GM10266 (cell line): ENCODE data around the gene TNFAIP2.

ENCODE experiments used
- DNase-seq: peaks from one replicate; pipeline ENCODE4 v3.0.0; 2012; ENCODE audit errors: extremely low spot score
- CTCF ChIP-seq: IDR thresholded peaks from 2 replicates; pipeline ENCODE4 v1.5.1; 2012; ENCODE audit warnings: mild to moderate bottlenecking, low read depth; ENCODE audit not compliant: control insufficient read depth, insufficient read depth; ENCODE audit errors: missing control alignments

The TNFAIP2 gene

DNA sequence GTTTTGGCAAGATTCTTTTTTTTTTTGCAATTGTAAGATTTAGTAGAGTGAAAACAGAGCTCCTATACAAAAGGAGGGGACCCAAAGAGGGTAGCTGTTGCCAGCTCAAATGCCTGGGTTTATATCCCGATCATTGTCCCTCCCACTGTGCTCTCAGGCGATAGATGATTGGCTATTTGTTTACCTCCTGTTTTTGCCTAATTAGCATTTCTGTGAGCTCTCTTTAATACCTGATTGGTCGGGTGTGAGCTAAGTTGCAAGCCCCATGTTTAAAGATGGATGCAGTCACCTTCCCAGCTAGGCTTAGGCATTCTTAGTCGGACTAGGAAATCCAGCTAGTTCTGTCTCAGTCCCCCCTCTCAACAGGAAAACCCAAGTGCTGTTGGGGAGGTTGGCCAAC is 26.9 kb upstream of the TNFAIP2 start:
- no peak for DNase-seq

GRCh38 chr14:103097244-103097993 is 25.8 kb upstream of the TNFAIP2 start:
- TF ChIP-seq CTCF = no peak
- DNase-seq = no peak

More for the DNA sequence above, 26.9 kb upstream of the TNFAIP2 start:
- TF ChIP-seq CTCF = no peak

GRCh38 chr14:103097994-103098957 is 25.0 kb upstream of the TNFAIP2 start:
- no peak for DNase-seq
- TF ChIP-seq CTCF = no peak

DNA sequence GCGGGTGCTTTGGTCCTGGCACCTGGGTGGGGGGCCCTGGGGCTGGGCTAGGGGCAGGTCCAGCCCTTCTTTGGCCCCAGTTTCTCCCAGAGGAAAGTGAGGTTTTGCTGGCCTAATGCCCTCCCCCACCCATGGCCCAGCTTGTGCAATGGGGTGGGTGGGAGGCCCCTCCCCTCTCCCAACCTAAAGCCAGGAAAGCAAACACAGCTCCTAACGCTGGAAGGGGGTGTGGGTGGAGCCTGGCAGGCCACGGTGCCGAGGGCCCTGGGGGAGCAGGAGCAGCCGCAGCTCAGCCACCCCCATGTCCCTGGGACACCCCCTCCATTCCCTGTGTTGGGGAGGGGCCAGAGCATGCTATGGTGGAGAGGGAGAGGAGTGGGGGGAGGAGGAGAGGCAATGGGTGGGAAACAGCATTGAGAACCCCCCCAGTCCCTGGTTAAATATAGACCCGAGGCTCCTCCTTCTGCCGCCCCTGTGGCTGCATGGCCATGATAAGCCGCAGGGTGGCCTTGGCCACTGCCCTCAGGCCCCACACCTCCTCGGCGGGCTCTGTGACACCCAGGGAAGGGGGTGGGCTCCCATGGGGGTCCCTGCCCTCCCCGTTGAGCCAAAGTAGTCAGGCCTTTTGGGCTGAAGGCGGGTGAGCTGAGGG is 24.1 kb upstream of the TNFAIP2 start:
- DNase-seq = no peak
- no peak for TF ChIP-seq CTCF

- DNase-seq = no peak
These were observed 23.5 kb upstream of the TNFAIP2 start for GRCh38 chr14:103099733-103100280.

More at GRCh38 chr14:103099733-103100280, 23.5 kb upstream of the TNFAIP2 start:
- TF ChIP-seq CTCF = no peak
